Spleen (tissue), 7 donors: Measurements from ENCODE around the gene HSD17B1.
A peak's percentile ranks its signal among the peaks of the same experiment; 100 is the strongest.

Source experiments
- POLR2A ChIP-seq, 3 donors: fragments of 450-650 bp; IDR thresholded peaks; one replicate each; pipeline ENCODE4 v1.5.1; 2017; ENCODE audit warnings: antibody characterized with exemption in 3 of 3, mild to moderate bottlenecking in 1 of 3
- POLR2AphosphoS5 ChIP-seq, 3 donors: sonication (generic); formaldehyde crosslinking; IDR thresholded peaks; one replicate each; pipeline ENCODE4 v1.5.1; 2017; ENCODE audit warnings: antibody characterized with exemption in 3 of 3
- TF ChIP-seq, protein P1 (sequence below), 11 experiments: fragments of 200-600 bp in 7 of 11; fragments of 450-650 bp in 4 of 11; sonication (generic) in 4 of 11; IDR thresholded peaks in 8 of 11; conservative IDR thresholded peaks in 3 of 11; 1 replicate in 7 of 11; 2 replicates in 4 of 11; pipeline versions ENCODE4 v1.4.0 to v1.8.0; 2016 to 2021; ENCODE audit warnings: antibody characterized with exemption in 11 of 11, inconsistent platforms in 4 of 11, mild to moderate bottlenecking in 1 of 11
- donor health status: DM: no; HTN: no; CAD: no; lungs with moderate emphysema.
- donor health status: DM: no; HTN: no; CAD: no.
- donor health status: DM: no; HTN: no; CAD: no.

- TF ChIP-seq, protein P1, sequence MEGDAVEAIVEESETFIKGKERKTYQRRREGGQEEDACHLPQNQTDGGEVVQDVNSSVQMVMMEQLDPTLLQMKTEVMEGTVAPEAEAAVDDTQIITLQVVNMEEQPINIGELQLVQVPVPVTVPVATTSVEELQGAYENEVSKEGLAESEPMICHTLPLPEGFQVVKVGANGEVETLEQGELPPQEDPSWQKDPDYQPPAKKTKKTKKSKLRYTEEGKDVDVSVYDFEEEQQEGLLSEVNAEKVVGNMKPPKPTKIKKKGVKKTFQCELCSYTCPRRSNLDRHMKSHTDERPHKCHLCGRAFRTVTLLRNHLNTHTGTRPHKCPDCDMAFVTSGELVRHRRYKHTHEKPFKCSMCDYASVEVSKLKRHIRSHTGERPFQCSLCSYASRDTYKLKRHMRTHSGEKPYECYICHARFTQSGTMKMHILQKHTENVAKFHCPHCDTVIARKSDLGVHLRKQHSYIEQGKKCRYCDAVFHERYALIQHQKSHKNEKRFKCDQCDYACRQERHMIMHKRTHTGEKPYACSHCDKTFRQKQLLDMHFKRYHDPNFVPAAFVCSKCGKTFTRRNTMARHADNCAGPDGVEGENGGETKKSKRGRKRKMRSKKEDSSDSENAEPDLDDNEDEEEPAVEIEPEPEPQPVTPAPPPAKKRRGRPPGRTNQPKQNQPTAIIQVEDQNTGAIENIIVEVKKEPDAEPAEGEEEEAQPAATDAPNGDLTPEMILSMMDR (IDR thresholded peaks at IDR 0.05 in 8 of 11, conservative IDR thresholded peaks at IDR 0.05 in 3 of 11) = peak in 1 of 11 experiments; percentile 11
- TF ChIP-seq POLR2AphosphoS5 (IDR thresholded peaks at IDR 0.05) (peak in 1 of 3 donors; percentile 59), POLR2A (IDR thresholded peaks at IDR 0.05) (no peak)
Measured at GRCh38 chr17:42536372-42537155, 16.2 kb upstream of the HSD17B1 start.
